ENCODE measurements around the gene LIPC. TPM values are rescaled to one million over a fixed set of nuclear protein-coding genes. Genes with fewer than 3 reads are reported as not detected.

LIPC gene
- polyA plus RNA-seq, 2 donors = 0.04 to 0.05 TPM

GRCh38 chr15:58484791-58485600 lies 53.2 kb downstream of the LIPC start:
- Histone ChIP-seq H3K4me1 (ENCODE audit: control insufficient read depth in 2 of 2, insufficient read depth in 2 of 2, low read length in 1 of 2) (peaks cover 0 to 10% of the 10 kb centered on the region in 2 donors), H3K4me3 (ENCODE audit: low read depth in 1 of 2, low read length in 2 of 2) (no peak overlapping the region), H3K9me3 (ENCODE audit: control insufficient read depth in 2 of 2, insufficient read depth in 1 of 2, low read depth in 1 of 2, low read length in 1 of 2) (no peaks in the 10 kb centered on the region), H3K27ac (ENCODE audit: low read depth in 2 of 2, low read length in 1 of 2) (no peak overlapping the region), H3K36me3 (ENCODE audit: control insufficient read depth in 2 of 2, insufficient read depth in 2 of 2, low read length in 1 of 2) (no peaks in the 10 kb centered on the region), H3K27me3 (ENCODE audit: control insufficient read depth in 1 of 2, insufficient read depth in 2 of 2, low read length in 2 of 2) (no peaks in the 10 kb centered on the region)
- whole genome bisulfite sequencing, 2 donors = 89 to 91% methylated on average over 13 of the region's 13 CpGs

DNA sequence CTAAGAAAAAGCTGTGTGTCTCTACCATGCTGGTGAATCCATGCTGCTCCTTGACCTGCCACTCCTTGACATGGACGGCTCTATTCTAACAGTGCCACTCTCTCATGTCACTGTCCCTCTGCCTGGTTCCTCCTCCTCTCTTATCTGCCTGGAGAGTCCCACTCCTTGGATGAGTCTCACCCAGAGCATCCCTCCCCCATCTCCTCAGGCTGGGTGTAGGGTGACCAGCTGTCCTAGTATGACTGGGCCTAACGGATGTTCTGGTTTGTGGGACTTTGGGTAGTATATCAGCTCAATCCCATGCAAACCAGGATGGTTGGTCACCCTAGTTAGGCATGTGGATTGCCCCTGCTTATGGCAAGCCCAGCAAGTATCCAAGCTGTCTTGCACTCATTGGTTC lies 54.3 kb downstream of the LIPC start:
- WGBS, 2 donors = 93 to 98% methylated on average over 2 of the region's 2 CpGs
- no peaks in the 10 kb centered on the region for H3K9me3 ChIP-seq (ENCODE audit: control insufficient read depth in 2 of 2, insufficient read depth in 1 of 2, low read depth in 1 of 2, low read length in 1 of 2)
- no peak overlapping the region for H3K27ac ChIP-seq (ENCODE audit: low read depth in 2 of 2, low read length in 1 of 2)
- no peaks in the 10 kb centered on the region for H3K36me3 ChIP-seq (ENCODE audit: control insufficient read depth in 2 of 2, insufficient read depth in 2 of 2, low read length in 1 of 2)
- peaks cover 0 to 10% of the 10 kb centered on the region in 2 donors for H3K4me1 ChIP-seq (ENCODE audit: control insufficient read depth in 2 of 2, insufficient read depth in 2 of 2, low read length in 1 of 2)
- no peak overlapping the region for H3K4me3 ChIP-seq (ENCODE audit: low read depth in 1 of 2, low read length in 2 of 2)
- H3K27me3 ChIP-seq (ENCODE audit: control insufficient read depth in 1 of 2, insufficient read depth in 2 of 2, low read length in 2 of 2) = no peaks in the 10 kb centered on the region

DNA sequence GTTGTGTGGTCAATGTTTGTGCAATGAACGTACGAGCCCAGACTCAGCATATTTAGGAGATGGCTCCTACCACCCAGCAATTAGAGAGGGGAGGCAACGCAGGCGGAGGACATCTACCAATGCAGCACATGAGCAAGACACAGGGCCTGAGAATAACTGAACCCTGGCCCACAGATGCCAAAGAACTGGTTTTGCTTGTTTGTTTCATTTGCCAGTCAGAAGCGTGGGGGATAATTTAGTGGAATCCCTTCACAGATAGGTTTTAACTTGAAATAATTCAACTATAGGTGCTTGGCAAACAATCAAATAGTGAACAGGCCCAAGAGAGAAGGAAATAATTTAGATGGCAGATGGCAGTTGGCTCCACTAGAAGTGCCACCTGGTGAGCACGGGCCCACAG lies 54.8 kb downstream of the LIPC start:
- H3K4me1 ChIP-seq (ENCODE audit: control insufficient read depth in 2 of 2, insufficient read depth in 2 of 2, low read length in 1 of 2) = peaks cover under 1 to 10% of the 10 kb centered on the region in 2 donors
- no peak overlapping the region for H3K27ac ChIP-seq (ENCODE audit: low read depth in 2 of 2, low read length in 1 of 2)
- no peaks in the 10 kb centered on the region for H3K36me3 ChIP-seq (ENCODE audit: control insufficient read depth in 2 of 2, insufficient read depth in 2 of 2, low read length in 1 of 2)
- 66 to 75% methylated on average over 6 of the region's 6 CpGs for WGBS, 2 donors
- no peak overlapping the region for H3K4me3 ChIP-seq (ENCODE audit: low read depth in 1 of 2, low read length in 2 of 2)
- no peaks in the 10 kb centered on the region for H3K27me3 ChIP-seq (ENCODE audit: control insufficient read depth in 1 of 2, insufficient read depth in 2 of 2, low read length in 2 of 2)
- H3K9me3 ChIP-seq (ENCODE audit: control insufficient read depth in 2 of 2, insufficient read depth in 1 of 2, low read depth in 1 of 2, low read length in 1 of 2) = no peaks in the 10 kb centered on the region

DNA sequence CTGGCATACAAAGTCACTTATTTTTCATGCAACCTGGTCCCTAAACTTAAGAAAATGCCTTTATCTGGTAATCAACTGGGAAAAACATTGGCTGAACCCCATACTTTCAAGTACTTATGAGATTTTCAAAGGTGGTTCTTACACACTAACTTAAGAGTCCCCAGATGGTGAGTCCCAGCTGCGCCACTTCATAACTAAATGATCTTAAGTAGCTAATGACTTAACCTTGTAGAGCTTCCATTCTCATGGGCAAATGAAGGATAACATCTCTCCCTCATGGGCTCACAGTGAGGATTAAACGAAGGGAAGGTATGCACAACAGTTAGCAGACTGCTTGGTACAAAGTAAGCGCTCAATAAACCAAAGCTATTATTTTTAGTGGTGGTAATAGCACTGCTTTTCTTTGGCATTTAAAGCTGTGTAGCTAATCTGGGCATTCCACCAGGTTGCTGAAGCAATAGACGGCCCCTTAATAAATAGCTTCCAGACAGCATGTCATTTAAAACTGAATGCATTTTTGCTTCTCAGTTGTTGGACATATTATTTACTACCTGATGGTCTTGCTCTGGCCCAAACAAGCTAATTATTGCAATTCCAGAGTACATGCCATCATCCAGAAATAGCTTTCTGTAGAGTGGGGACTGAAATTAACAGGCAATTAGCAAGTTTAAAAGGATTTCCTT lies 55.4 kb downstream of the LIPC start:
- WGBS, 2 donors = 80 to 87% methylated on average over 4 of the region's 4 CpGs
- H3K4me1 ChIP-seq (ENCODE audit: control insufficient read depth in 2 of 2, insufficient read depth in 2 of 2, low read length in 1 of 2) = peaks cover 4 to 14% of the 10 kb centered on the region in 2 donors
- H3K9me3 ChIP-seq (ENCODE audit: control insufficient read depth in 2 of 2, insufficient read depth in 1 of 2, low read depth in 1 of 2, low read length in 1 of 2) = no peaks in the 10 kb centered on the region

DNA sequence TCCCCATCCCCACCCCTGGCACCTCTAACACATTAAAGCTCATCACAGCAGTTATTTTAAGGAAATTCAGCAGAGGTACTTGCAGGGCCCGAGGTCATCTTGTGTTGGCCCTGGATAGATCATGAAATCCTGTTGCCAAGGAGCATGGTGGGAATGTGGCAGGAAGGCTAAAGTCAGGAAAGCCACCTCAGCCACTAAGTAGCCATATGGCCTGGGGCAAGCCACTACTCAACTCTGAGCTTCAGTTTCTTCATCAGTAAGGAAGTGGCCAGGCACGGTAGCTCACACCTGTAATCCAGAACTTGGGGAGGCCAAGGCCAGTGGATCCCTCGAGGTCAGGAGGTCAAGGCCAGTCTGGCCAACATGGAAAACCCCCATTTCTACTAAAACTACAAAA lies 55.9 kb downstream of the LIPC start:
- Histone ChIP-seq H3K27ac (ENCODE audit: low read depth in 2 of 2, low read length in 1 of 2) (no peak overlapping the region), H3K27me3 (ENCODE audit: control insufficient read depth in 1 of 2, insufficient read depth in 2 of 2, low read length in 2 of 2) (no peaks in the 10 kb centered on the region), H3K4me3 (ENCODE audit: low read depth in 1 of 2, low read length in 2 of 2) (no peak overlapping the region), H3K4me1 (ENCODE audit: control insufficient read depth in 2 of 2, insufficient read depth in 2 of 2, low read length in 1 of 2) (peaks cover 4 to 14% of the 10 kb centered on the region in 2 donors), H3K9me3 (ENCODE audit: control insufficient read depth in 2 of 2, insufficient read depth in 1 of 2, low read depth in 1 of 2, low read length in 1 of 2) (no peaks in the 10 kb centered on the region), H3K36me3 (ENCODE audit: control insufficient read depth in 2 of 2, insufficient read depth in 2 of 2, low read length in 1 of 2) (no peaks in the 10 kb centered on the region)
- WGBS, 2 donors = 55 to 61% methylated on average over 3 of the region's 3 CpGs

More for the DNA sequence above, 55.4 kb downstream of the LIPC start:
- Histone ChIP-seq H3K27ac (ENCODE audit: low read depth in 2 of 2, low read length in 1 of 2) (no peak overlapping the region), H3K27me3 (ENCODE audit: control insufficient read depth in 1 of 2, insufficient read depth in 2 of 2, low read length in 2 of 2) (no peaks in the 10 kb centered on the region), H3K4me3 (ENCODE audit: low read depth in 1 of 2, low read length in 2 of 2) (no peak overlapping the region), H3K36me3 (ENCODE audit: control insufficient read depth in 2 of 2, insufficient read depth in 2 of 2, low read length in 1 of 2) (no peaks in the 10 kb centered on the region)

DNA sequence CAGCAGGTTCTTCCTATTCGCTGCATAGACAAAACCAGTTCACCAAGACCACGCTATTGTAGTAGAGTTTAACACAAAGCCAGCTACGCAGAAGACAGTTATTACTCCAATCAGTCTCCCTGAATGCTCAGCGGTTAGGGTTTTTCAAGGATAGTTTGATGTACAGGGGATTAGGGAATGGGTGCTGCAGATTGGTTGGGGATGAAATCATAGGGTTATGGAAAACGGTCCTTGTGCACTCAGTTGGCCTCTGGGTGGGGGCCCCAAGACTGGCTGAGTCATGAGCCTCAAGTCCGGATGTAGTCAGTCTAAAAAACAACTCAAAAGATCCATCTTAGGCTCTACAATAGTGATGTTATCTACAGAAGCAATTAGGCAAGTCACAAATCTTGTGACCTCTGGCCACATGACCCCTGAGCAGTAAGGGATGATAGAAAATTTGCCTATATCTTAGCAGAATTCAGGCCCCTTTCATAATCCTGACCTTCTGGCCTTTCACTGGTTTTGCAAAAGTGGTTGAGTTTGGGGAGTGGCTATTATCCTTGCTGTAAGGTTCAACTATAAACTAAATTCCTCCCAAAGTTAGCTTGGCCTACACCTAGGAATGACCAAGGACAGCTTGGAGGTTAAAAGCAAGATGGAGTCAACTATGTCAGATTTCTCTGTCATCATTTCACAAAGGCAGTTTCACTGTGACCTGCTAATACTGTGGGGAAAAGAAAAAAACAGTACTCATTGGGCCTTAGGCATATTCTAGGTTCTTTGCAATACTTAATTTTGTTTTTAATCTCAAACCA lies 57.7 kb downstream of the LIPC start:
- whole genome bisulfite sequencing, 2 donors = 84 to 93% methylated on average over 6 of the region's 6 CpGs
- Histone ChIP-seq H3K36me3 (ENCODE audit: control insufficient read depth in 2 of 2, insufficient read depth in 2 of 2, low read length in 1 of 2) (no peaks in the 10 kb centered on the region), H3K4me1 (ENCODE audit: control insufficient read depth in 2 of 2, insufficient read depth in 2 of 2, low read length in 1 of 2) (peaks cover 4 to 14% of the 10 kb centered on the region in 2 donors), H3K27ac (ENCODE audit: low read depth in 2 of 2, low read length in 1 of 2) (no peak overlapping the region), H3K9me3 (ENCODE audit: control insufficient read depth in 2 of 2, insufficient read depth in 1 of 2, low read depth in 1 of 2, low read length in 1 of 2) (no peaks in the 10 kb centered on the region), H3K27me3 (ENCODE audit: control insufficient read depth in 1 of 2, insufficient read depth in 2 of 2, low read length in 2 of 2) (no peaks in the 10 kb centered on the region), H3K4me3 (ENCODE audit: low read depth in 1 of 2, low read length in 2 of 2) (no peak overlapping the region)

GRCh38 chr15:58490086-58490887 lies 58.5 kb downstream of the LIPC start:
- Histone ChIP-seq H3K4me3 (ENCODE audit: low read depth in 1 of 2, low read length in 2 of 2) (no peak overlapping the region), H3K27ac (ENCODE audit: low read depth in 2 of 2, low read length in 1 of 2) (peak overlapping the region in 1 of 2 donors; percentile 57)
- WGBS, 2 donors = 86 to 90% methylated on average over 27 of the region's 27 CpGs

GRCh38 chr15:58490888-58491473 lies 59.2 kb downstream of the LIPC start:
- 80 to 88% methylated on average over 6 of the region's 6 CpGs for WGBS, 2 donors

More at GRCh38 chr15:58490086-58490887, 58.5 kb downstream of the LIPC start:
- no peaks in the 10 kb centered on the region for H3K27me3 ChIP-seq (ENCODE audit: control insufficient read depth in 1 of 2, insufficient read depth in 2 of 2, low read length in 2 of 2)
- peaks cover 4 to 18% of the 10 kb centered on the region in 2 donors for H3K4me1 ChIP-seq (ENCODE audit: control insufficient read depth in 2 of 2, insufficient read depth in 2 of 2, low read length in 1 of 2)
- no peaks in the 10 kb centered on the region for H3K9me3 ChIP-seq (ENCODE audit: control insufficient read depth in 2 of 2, insufficient read depth in 1 of 2, low read depth in 1 of 2, low read length in 1 of 2)
- no peaks in the 10 kb centered on the region for H3K36me3 ChIP-seq (ENCODE audit: control insufficient read depth in 2 of 2, insufficient read depth in 2 of 2, low read length in 1 of 2)

More at GRCh38 chr15:58490888-58491473, 59.2 kb downstream of the LIPC start:
- Histone ChIP-seq H3K27me3 (ENCODE audit: control insufficient read depth in 1 of 2, insufficient read depth in 2 of 2, low read length in 2 of 2) (no peaks in the 10 kb centered on the region), H3K9me3 (ENCODE audit: control insufficient read depth in 2 of 2, insufficient read depth in 1 of 2, low read depth in 1 of 2, low read length in 1 of 2) (no peaks in the 10 kb centered on the region), H3K4me3 (ENCODE audit: low read depth in 1 of 2, low read length in 2 of 2) (no peak overlapping the region), H3K4me1 (ENCODE audit: control insufficient read depth in 2 of 2, insufficient read depth in 2 of 2, low read length in 1 of 2) (peaks cover 4 to 19% of the 10 kb centered on the region in 2 donors), H3K27ac (ENCODE audit: low read depth in 2 of 2, low read length in 1 of 2) (peak overlapping the region in 1 of 2 donors; percentile 57), H3K36me3 (ENCODE audit: control insufficient read depth in 2 of 2, insufficient read depth in 2 of 2, low read length in 1 of 2) (no peaks in the 10 kb centered on the region)
